ENCODE results near the gene AKAIN1. TPM values are rescaled to one million over a fixed set of nuclear protein-coding genes. Genes with fewer than 3 reads are reported as not detected.

The AKAIN1 gene
- total RNA-seq, 6 donors from 2014 or later: not detected

- Histone ChIP-seq H3K4me1 (no peaks in the 10 kb centered on the region), H3K36me3 (no peaks in the 10 kb centered on the region), H3K27ac (no peak overlapping the region), H3K9me3 (no peaks in the 10 kb centered on the region), H3K27me3 (no peaks in the 10 kb centered on the region), H3K4me3 (no peak overlapping the region)
- 86 to 88% methylated on average over 1 of the region's 1 CpG for WGBS, 2 donors
- no peak for TF ChIP-seq CTCF (IDR thresholded peaks at IDR 0.05)
- TF ChIP-seq EP300 (IDR thresholded peaks at IDR 0.05): no peak
- no peak for TF ChIP-seq POLR2A (IDR thresholded peaks at IDR 0.05)
- no peak for TF ChIP-seq POLR2AphosphoS5 (IDR thresholded peaks at IDR 0.05)
- ATAC-seq (ENCODE audit: low FRiP score in 2 of 2) (no peak), DNase-seq (no peak)
Observed at GRCh38 chr18:5144629-5145028, 52.4 kb downstream of the AKAIN1 start.

GRCh38 chr18:5142859-5143258, 54.2 kb downstream of the AKAIN1 start:
- DNase-seq (no peak), ATAC-seq (ENCODE audit: low FRiP score in 2 of 2) (no peak)
- Histone ChIP-seq H3K36me3 (no peaks in the 10 kb centered on the region), H3K27ac (no peak overlapping the region), H3K4me1 (no peaks in the 10 kb centered on the region), H3K9me3 (no peaks in the 10 kb centered on the region), H3K4me3 (no peak overlapping the region), H3K27me3 (no peaks in the 10 kb centered on the region)
- no peak for TF ChIP-seq POLR2A (IDR thresholded peaks at IDR 0.05)
- no peak for TF ChIP-seq CTCF (IDR thresholded peaks at IDR 0.05)
- no peak for TF ChIP-seq POLR2AphosphoS5 (IDR thresholded peaks at IDR 0.05)
- TF ChIP-seq EP300 (IDR thresholded peaks at IDR 0.05): no peak
- WGBS, 2 donors: 79 to 81% methylated on average over 2 of the region's 2 CpGs

GRCh38 chr18:5142131-5142530, 54.9 kb downstream of the AKAIN1 start:
- no peak overlapping the region for H3K27ac ChIP-seq
- no peaks in the 10 kb centered on the region for H3K36me3 ChIP-seq
- no peaks in the 10 kb centered on the region for H3K4me1 ChIP-seq
- no peaks in the 10 kb centered on the region for H3K27me3 ChIP-seq
- 73 to 77% methylated on average over 4 of the region's 4 CpGs for WGBS, 2 donors
- H3K9me3 ChIP-seq: no peaks in the 10 kb centered on the region
- TF ChIP-seq EP300 (IDR thresholded peaks at IDR 0.05) (no peak), POLR2A (IDR thresholded peaks at IDR 0.05) (no peak), CTCF (IDR thresholded peaks at IDR 0.05) (no peak), POLR2AphosphoS5 (IDR thresholded peaks at IDR 0.05) (no peak)
- ATAC-seq (ENCODE audit: low FRiP score in 2 of 2) (no peak), DNase-seq (no peak)
- H3K4me3 ChIP-seq: no peak overlapping the region

GRCh38 chr18:5137261-5137660, 59.8 kb downstream of the AKAIN1 start:
- Histone ChIP-seq H3K27me3 (no peaks in the 10 kb centered on the region), H3K9me3 (no peaks in the 10 kb centered on the region), H3K4me3 (no peak overlapping the region), H3K36me3 (no peaks in the 10 kb centered on the region), H3K4me1 (no peaks in the 10 kb centered on the region), H3K27ac (no peak overlapping the region)
- DNase-seq (no peak), ATAC-seq (ENCODE audit: low FRiP score in 2 of 2) (no peak)
- WGBS, 2 donors: 69 to 83% methylated on average over 1 to 2 of the region's 2 CpGs
- TF ChIP-seq POLR2AphosphoS5 (IDR thresholded peaks at IDR 0.05) (no peak), EP300 (IDR thresholded peaks at IDR 0.05) (no peak), CTCF (IDR thresholded peaks at IDR 0.05) (no peak), POLR2A (IDR thresholded peaks at IDR 0.05) (no peak)

- no peaks in the 10 kb centered on the region for H3K9me3 ChIP-seq
- no peak for TF ChIP-seq POLR2AphosphoS5 (IDR thresholded peaks at IDR 0.05)
- TF ChIP-seq POLR2A (IDR thresholded peaks at IDR 0.05): no peak
- no peak for TF ChIP-seq EP300 (IDR thresholded peaks at IDR 0.05)
- no peak for TF ChIP-seq CTCF (IDR thresholded peaks at IDR 0.05)
- no peaks in the 10 kb centered on the region for H3K36me3 ChIP-seq
- ATAC-seq (ENCODE audit: low FRiP score in 2 of 2) (no peak), DNase-seq (peak in 1 of 2 donors; percentile 70)
- H3K4me3 ChIP-seq: no peak overlapping the region
- no peak overlapping the region for H3K27ac ChIP-seq
- no peaks in the 10 kb centered on the region for H3K27me3 ChIP-seq
- H3K4me1 ChIP-seq: no peaks in the 10 kb centered on the region
- 89 to 95% methylated on average over 15 to 20 of the region's 20 CpGs for WGBS, 2 donors
Observed at GRCh38 chr18:5132987-5133386, 64.1 kb downstream of the AKAIN1 start.

All from upper lobe of left lung (tissue), 6 donors.